K562 (cell line): ENCODE results near the gene GOLGA2. TPM values are rescaled to one million over a fixed set of nuclear protein-coding genes. Genes with fewer than 3 reads are reported as not detected.

ENCODE experiments used
- AFF1 ChIP-seq, 2 experiments: fragments of 450-650 bp; IDR thresholded peaks; 2 replicates each; pipeline ENCODE4 v1.6.1; 2018; ENCODE audit warnings: mild to moderate bottlenecking in 2 of 2, low read depth in 1 of 2; ENCODE audit not compliant: partially characterized antibody in 2 of 2
- BRD4 ChIP-seq: fragments of 200-600 bp; sonication (generic); IDR thresholded peaks from 2 replicates; pipeline ENCODE4 v1.6.1; 2017; ENCODE audit warnings: inconsistent platforms
- CBX8 ChIP-seq: fragments of 200-600 bp; sonication (generic); IDR thresholded peaks from 2 replicates; pipeline ENCODE4 v1.6.1; 2012; ENCODE audit warnings: borderline replicate concordance, mixed run types, low read depth, mild to moderate bottlenecking, moderate library complexity, mixed read lengths, low read length, control low read depth, inconsistent platforms; ENCODE audit not compliant: poor library complexity, severe bottlenecking; ENCODE audit errors: extremely low read depth
- CEBPZ ChIP-seq: fragments of 150-350 bp; IDR thresholded peaks from 2 replicates; pipeline ENCODE4 v1.6.1; 2014; ENCODE audit warnings: low read depth, mild to moderate bottlenecking, low read length, borderline replicate concordance
- CHD1 ChIP-seq: fragments of 200-600 bp; sonication (generic); IDR thresholded peaks from one replicate; pipeline ENCODE4 v1.6.1; 2012; ENCODE audit warnings: mild to moderate bottlenecking, moderate library complexity, low read length, inconsistent platforms
- CXXC5 ChIP-seq: fragments of 250-450 bp; sonication (Bioruptor Pico); IDR thresholded peaks from 2 replicates; pipeline ENCODE4 v1.8.0; 2022; ENCODE audit warnings: inconsistent platforms, mild to moderate bottlenecking, moderate library complexity
- ELF1 ChIP-seq: fragments of 200-800 bp; sonication (Bioruptor generic); IDR thresholded peaks from 2 replicates; pipeline ENCODE4 v1.6.1; 2016; ENCODE audit warnings: missing genetic modification characterization, missing compliant biosample characterization
- GATAD2A ChIP-seq: fragments of 450-650 bp; IDR thresholded peaks from 2 replicates; pipeline ENCODE4 v1.6.1; 2017
- HLTF ChIP-seq: fragments of 450-650 bp; IDR thresholded peaks from 2 replicates; pipeline ENCODE4 v1.6.1; 2016
- HOXB6 ChIP-seq: fragments of 250-450 bp; sonication (Bioruptor Pico); IDR thresholded peaks from 2 replicates; pipeline ENCODE4 v1.5.1; 2022; ENCODE audit warnings: mild to moderate bottlenecking, borderline replicate concordance
- KAT2B ChIP-seq: IDR thresholded peaks from one replicate; pipeline ENCODE4 v1.6.1; 2012; ENCODE audit warnings: low read depth, mild to moderate bottlenecking, control low read depth, inconsistent platforms, low read length, moderate library complexity
- MTA1 ChIP-seq: fragments of 450-650 bp; IDR thresholded peaks from 2 replicates; pipeline ENCODE4 v1.6.1; 2017; ENCODE audit warnings: borderline replicate concordance
- NFXL1 ChIP-seq: fragments of 450-650 bp; formaldehyde crosslinking; IDR thresholded peaks from 2 replicates; pipeline ENCODE4 v1.4.0; 2021; ENCODE audit warnings: mild to moderate bottlenecking
- PCBP2 ChIP-seq: fragments of 200-400 bp; formaldehyde crosslinking; IDR thresholded peaks from 2 replicates; pipeline ENCODE4 v1.6.1; 2018; ENCODE audit warnings: low read length, low read depth, mild to moderate bottlenecking, moderate library complexity; ENCODE audit not compliant: poor library complexity, severe bottlenecking
- UBTF ChIP-seq, 2 experiments: IDR thresholded peaks; 2 replicates each; pipeline ENCODE4 v1.6.1; 2012; ENCODE audit warnings: improper control_type of control experiment in 2 of 2, low read depth in 2 of 2, low read length in 2 of 2, borderline replicate concordance in 1 of 2
- ZFP91 ChIP-seq: sonication (generic); formaldehyde crosslinking; IDR thresholded peaks from 2 replicates; pipeline ENCODE4 v1.8.0; 2022; ENCODE audit warnings: mild to moderate bottlenecking, missing genetic modification reagents
- ZNF140 ChIP-seq: fragments of 250-450 bp; sonication (Bioruptor Pico); IDR thresholded peaks from 2 replicates; pipeline ENCODE4 v1.8.0; 2021; ENCODE audit warnings: moderate library complexity, mild to moderate bottlenecking, inconsistent platforms
- polyA plus RNA-seq, 8 experiments: library from polyadenylated mRNA; depleted of rRNA in 4 of 8; stranded (reverse) in 5 of 8; unstranded in 3 of 8; fragments of >200 nt; fragmentation: Nextera tagmentation in 2 of 8; fragmentation: Illumina TruSeq in 1 of 8; extraction: Ambion mirVana in 2 of 8; extraction: Trizol in 1 of 8; gene quantifications; 2 replicates each; pipeline versions ENCODE4 v1.2.1 to v1.2.3, GENCODE V29; 2011 to 2014; ENCODE audit warnings: inconsistent platforms in 1 of 8, missing spikeins in 1 of 8
- total RNA-seq, 7 experiments: library from RNA; depleted of rRNA in 6 of 7; stranded (reverse); fragments of >200 nt in 6 of 7; fragmentation: Illumina TruSeq in 2 of 7; extraction: Trizol in 2 of 7; gene quantifications; 2 replicates each; pipeline versions ENCODE4 v1.2.1 to v1.2.3, GENCODE V29; 2011 to 2021; ENCODE audit warnings: low replicate concordance in 1 of 7

GOLGA2 gene
- total and polyA plus RNA-seq, 9 of the 15 experiments (the other 6 are each of a cell fraction or from before 2014, with no cell fraction given), result 15.7 to 138 (median 76.0) TPM

GRCh38 chr9:128254362-128254761 is 21.4 kb downstream of the GOLGA2 start (continued):
- 0 out of 4 replicates have a peak, but pooled peaks of 1 of the 2 experiments have one; percentile 5 for TF ChIP-seq UBTF (IDR thresholded peaks at IDR 0.05; ENCODE audit: borderline replicate concordance in 1 of 2, low read depth in 2 of 2, low read length in 2 of 2)
- TF ChIP-seq CBX8, result no peak
- TF ChIP-seq HLTF, result peak; percentile 42; the same call in 1 of the 2 replicates
- TF ChIP-seq BRD4, result no peak
- TF ChIP-seq HOXB6 (CRISPR knock-in tag), result no peak
- TF ChIP-seq GATAD2A, result no peak
- no peak for TF ChIP-seq CEBPZ
- TF ChIP-seq NFXL1, result no peak
- TF ChIP-seq PCBP2, result no peak
- TF ChIP-seq ELF1 (tag), result no peak
- no peak for TF ChIP-seq KAT2B
- TF ChIP-seq ZNF140, result no peak
- TF ChIP-seq CXXC5, result peak; percentile 78
- TF ChIP-seq AFF1 (IDR thresholded peaks at IDR 0.05; ENCODE audit: low read depth in 1 of 2, partially characterized antibody in 2 of 2), result no peak
- peak; percentile 67; the same call in 1 of the 2 replicates for TF ChIP-seq MTA1
- TF ChIP-seq ZFP91, result no peak
- TF ChIP-seq CHD1, result no peak
